H1 (cell line): ENCODE results near the gene HADHB. TPM values are rescaled to one million over a fixed set of nuclear protein-coding genes. Genes with fewer than 3 reads are reported as not detected.

Experiments used
- CTCF ChIA-PET: fragments of 300-600 bp; sonication (Branson Sonifier 250); formaldehyde crosslinking; loops from one replicate; lab custom pipeline; 2021; ENCODE audit not compliant: partially characterized antibody; lab: Charles Lee
- POLR2A ChIA-PET: fragments of 300-600 bp; sonication (Branson Sonifier 250); formaldehyde crosslinking; loops from one replicate; lab custom pipeline; 2021; ENCODE audit warnings: inconsistent platforms; ENCODE audit not compliant: partially characterized antibody; lab: Charles Lee
- DNase-seq, 2 experiments: peaks; one replicate each; pipeline versions ENCODE4 v3.0.0 to v3.0.0-alpha.2; 2010 to 2022; ENCODE audit warnings: low spot score in 2 of 2, low read depth in 1 of 2, mixed read lengths in 1 of 2
- FAIRE-seq: peaks from 2 replicates; lab custom pipeline; 2011; peaks lifted over from hg19 to GRCh38; lab: Jason Lieb, UNC
- H2AFZ ChIP-seq: 2 replicates; pipeline ENCODE4 v1.8.1; 2012; ENCODE audit warnings: low read length, inconsistent platforms
- H2AK5ac ChIP-seq: 2 replicates; pipeline ENCODE4 v1.6.1; 2013; ENCODE audit warnings: low read depth, low read length
- H2BK120ac ChIP-seq: replicated peaks from 2 replicates; pipeline ENCODE3; 2013; ENCODE audit warnings: low read depth, low read length, inconsistent platforms
- H2BK12ac ChIP-seq: 2 replicates; pipeline ENCODE4 v1.6.1; 2013; ENCODE audit warnings: low read depth, low read length
- H2BK15ac ChIP-seq: 2 replicates; pipeline ENCODE4 v1.6.1; 2013; ENCODE audit warnings: low read length
- H2BK20ac ChIP-seq: 2 replicates; pipeline ENCODE4 v1.6.1; 2013; ENCODE audit warnings: low read length
- H2BK5ac ChIP-seq: 2 replicates; pipeline ENCODE4 v1.6.1; 2013; ENCODE audit warnings: low read depth, low read length
- H3K14ac ChIP-seq: 2 replicates; pipeline ENCODE4 v1.6.1; 2013; ENCODE audit warnings: inconsistent platforms; ENCODE audit not compliant: insufficient read length
- H3K18ac ChIP-seq: 2 replicates; pipeline ENCODE4 v1.6.1; 2013; ENCODE audit warnings: low read length; ENCODE audit errors: extremely low read depth
- H3K23ac ChIP-seq: 2 replicates; pipeline ENCODE4 v1.6.1; 2013; ENCODE audit warnings: inconsistent platforms; ENCODE audit not compliant: insufficient read length
- H3K23me2 ChIP-seq: 2 replicates; pipeline ENCODE4 v1.6.1; 2013; ENCODE audit warnings: low read depth, low read length
- H3K27ac ChIP-seq: 2 replicates; pipeline ENCODE4 v1.6.1; 2011; ENCODE audit warnings: low read depth, low read length, inconsistent platforms
- H3K27me3 ChIP-seq, 4 experiments: replicated peaks in 1 of 4; 1 replicate in 1 of 4; 2 replicates in 3 of 4; pipeline versions ENCODE4 v1.6.1 to v1.8.1; 2011 to 2013; ENCODE audit warnings: low read length in 3 of 4, mild to moderate bottlenecking in 3 of 4, inconsistent platforms in 2 of 4, mixed read lengths in 2 of 4, moderate library complexity in 1 of 4; ENCODE audit not compliant: control insufficient read depth in 3 of 4, insufficient read depth in 3 of 4; ENCODE audit errors: extremely low read depth in 1 of 4
- H3K36me3 ChIP-seq, 4 experiments: 2 replicates each; pipeline versions ENCODE4 v1.6.1 to v1.8.1; 2011 to 2013; ENCODE audit warnings: mild to moderate bottlenecking in 4 of 4, low read length in 3 of 4, moderate library complexity in 2 of 4, control low read depth in 1 of 4, inconsistent platforms in 1 of 4; ENCODE audit not compliant: insufficient read depth in 4 of 4, control insufficient read depth in 2 of 4
- H3K4ac ChIP-seq: replicated peaks from 2 replicates; pipeline ENCODE3; 2013; ENCODE audit warnings: low read length, low read depth, mixed read lengths, inconsistent platforms; ENCODE audit not compliant: insufficient read length
- H3K4me1 ChIP-seq, 4 experiments: replicated peaks in 1 of 4; 1 replicate in 1 of 4; 2 replicates in 3 of 4; pipeline versions ENCODE4 v1.6.1 to v1.8.1; 2011 to 2013; ENCODE audit warnings: low read length in 3 of 4, inconsistent platforms in 2 of 4, mixed read lengths in 1 of 4; ENCODE audit not compliant: insufficient read depth in 4 of 4, control insufficient read depth in 3 of 4
- H3K4me2 ChIP-seq, 2 experiments: 2 replicates each; pipeline versions ENCODE4 v1.6.1 to v1.8.1; 2011 to 2013; ENCODE audit warnings: low read depth in 2 of 2, low read length in 2 of 2, control low read depth in 1 of 2, inconsistent platforms in 1 of 2, mild to moderate bottlenecking in 1 of 2; ENCODE audit not compliant: insufficient read depth in 1 of 2
- H3K4me3 ChIP-seq, 4 experiments: fragments of 200-600, 300-600 bp in 1 of 4; sonication (generic), shearing (Covaris generic), sonication (Bioruptor Twin) in 1 of 4; 2 replicates each; pipeline versions ENCODE4 v1.5.1 to v1.8.1; 2011 to 2016; ENCODE audit warnings: low read length in 4 of 4, low read depth in 3 of 4, control low read depth in 2 of 4, inconsistent platforms in 2 of 4, mild to moderate bottlenecking in 2 of 4, mixed read lengths in 1 of 4, moderate library complexity in 1 of 4; ENCODE audit not compliant: insufficient read depth in 2 of 4; ENCODE audit errors: extremely low read depth in 1 of 4
- H3K56ac ChIP-seq: replicated peaks from 2 replicates; pipeline ENCODE3; 2013; ENCODE audit warnings: low read depth, mild to moderate bottlenecking, mixed read lengths, low read length, inconsistent platforms; ENCODE audit not compliant: insufficient read length
- H3K79me1 ChIP-seq: 2 replicates; pipeline ENCODE4 v1.6.1; 2013; ENCODE audit warnings: low read depth, low read length, control low read depth
- H3K79me2 ChIP-seq, 2 experiments: 2 replicates each; pipeline versions ENCODE4 v1.6.1 to v1.8.1; 2012 to 2013; ENCODE audit warnings: low read length in 2 of 2, mild to moderate bottlenecking in 2 of 2, inconsistent platforms in 1 of 2; ENCODE audit not compliant: insufficient read depth in 2 of 2, control insufficient read depth in 1 of 2
- H3K9ac ChIP-seq, 4 experiments: replicated peaks in 1 of 4; 1 replicate in 1 of 4; 2 replicates in 3 of 4; pipeline versions ENCODE4 v1.6.1 to v1.8.1; 2011 to 2013; ENCODE audit warnings: low read depth in 3 of 4, low read length in 3 of 4, control low read depth in 2 of 4, mild to moderate bottlenecking in 2 of 4, moderate library complexity in 2 of 4, inconsistent platforms in 1 of 4; ENCODE audit errors: extremely low read depth in 1 of 4
- H3K9me3 ChIP-seq, 2 experiments: 2 replicates each; pipeline versions ENCODE4 v1.6.1 to v1.8.1; 2012 to 2013; ENCODE audit warnings: mild to moderate bottlenecking in 2 of 2, moderate library complexity in 2 of 2, control low read depth in 1 of 2, inconsistent platforms in 1 of 2, low read depth in 1 of 2, low read length in 1 of 2, mixed read lengths in 1 of 2; ENCODE audit not compliant: insufficient read depth in 2 of 2
- H4K20me1 ChIP-seq, 2 experiments: replicated peaks in 1 of 2; 2 replicates each; pipeline versions ENCODE3 to v1.8.1; 2011 to 2013; ENCODE audit warnings: inconsistent platforms in 2 of 2, low read length in 2 of 2, mild to moderate bottlenecking in 1 of 2; ENCODE audit not compliant: insufficient read depth in 2 of 2, control insufficient read depth in 1 of 2
- H4K5ac ChIP-seq: 2 replicates; pipeline ENCODE4 v1.6.1; 2013; ENCODE audit warnings: low read length, low read depth, mixed read lengths, inconsistent platforms; ENCODE audit not compliant: insufficient read length
- H4K8ac ChIP-seq: 2 replicates; pipeline ENCODE4 v1.8.0; 2013; ENCODE audit warnings: mild to moderate bottlenecking, moderate library complexity, low read length, inconsistent platforms; ENCODE audit not compliant: insufficient read depth; ENCODE audit errors: extremely low read depth
- H4K91ac ChIP-seq: replicated peaks from 2 replicates; pipeline ENCODE3; 2013; ENCODE audit warnings: low read length, mixed read lengths, inconsistent platforms; ENCODE audit not compliant: insufficient read length
- CBX5 ChIP-seq: fragments of 300-800, 300-1000 bp; sonication (generic); IDR thresholded peaks from 2 replicates; pipeline ENCODE4 v1.7.1; 2016; ENCODE audit warnings: antibody characterized with exemption, low read length, low read depth
- EGR1 ChIP-seq: IDR thresholded peaks from 2 replicates; pipeline ENCODE4 v1.6.1; 2011; ENCODE audit warnings: low read depth, low read length, borderline replicate concordance
- POLR2AphosphoS5 ChIP-seq: IDR thresholded peaks from 2 replicates; pipeline ENCODE4 v1.6.1; 2011; ENCODE audit warnings: low read depth, low read length
- WGBS, 2 experiments: shearing (Covaris generic) in 1 of 2; methylation state at CpG; one replicate each; pipeline versions ENCODE4 v1.1.6 to v1.1.7; 2013 to 2015; ENCODE audit warnings: low lambda C conversion rate in 2 of 2, mixed read lengths in 2 of 2, inconsistent platforms in 1 of 2, low coverage in 1 of 2, missing lambda C conversion rate in 1 of 2; ENCODE audit not compliant: insufficient replicate concordance in 2 of 2, insufficient coverage in 1 of 2, insufficient read length in 1 of 2; ENCODE audit errors: extremely low coverage in 1 of 2, missing lambda C conversion rate in 1 of 2; 5-methylcytosine and 5-hydroxymethylcytosine counted together
- polyA plus RNA-seq, 7 experiments: library from polyadenylated mRNA; depleted of rRNA in 3 of 7; stranded (reverse) in 5 of 7; unstranded in 2 of 7; fragments of >200 nt in 5 of 7; fragments of 200-250 nt in 2 of 7; gene quantifications; 1 replicate in 5 of 7; 2 replicates in 1 of 7; 4 replicates in 1 of 7; pipeline versions ENCODE4 v1.2.1 to v1.2.3, GENCODE V29; 2011 to 2013; ENCODE audit warnings: missing spikeins in 2 of 7, mixed read lengths in 2 of 7
- total RNA-seq: library from RNA; stranded (reverse); fragmentation: NEBNext Ultra II Directional; extraction: Animal tissue kit (Norgen Biotek cat#: 25700); gene quantifications from 2 replicates; pipeline ENCODE4 v1.2.1, GENCODE V29; 2021

The HADHB gene
- total and polyA plus RNA-seq, 2 of the 8 experiments (the other 6 are each of a cell fraction or from before 2014, with no cell fraction given) = 47.7 to 52.3 TPM

- Histone ChIP-seq H3K9me3 (no peaks in the 10 kb centered on the region), H2BK15ac (no peak overlapping the region), H3K9ac (no peak overlapping the region), H3K79me1 (no peaks in the 10 kb centered on the region), H4K20me1 (peaks cover 2% of the 10 kb centered on the region in 2 experiments), H3K27me3 (no peaks in the 10 kb centered on the region), H3K4ac (no peak overlapping the region), H3K4me3 (no peak overlapping the region), H2AK5ac (no peak overlapping the region), H3K18ac (no peak overlapping the region), H4K8ac (no peak overlapping the region), H3K14ac (no peak overlapping the region), H3K4me2 (no peak overlapping the region), H3K56ac (no peak overlapping the region), H2BK20ac (no peak overlapping the region), H3K27ac (no peak overlapping the region), H2BK120ac (no peak overlapping the region), H2BK5ac (no peak overlapping the region), H3K79me2 (no peaks in the 10 kb centered on the region), H4K91ac (no peak overlapping the region), H4K5ac (no peak overlapping the region), H3K23ac (no peak overlapping the region), H3K23me2 (no peaks in the 10 kb centered on the region), H2AFZ (no peak overlapping the region), H2BK12ac (no peak overlapping the region), H3K4me1 (no peaks in the 10 kb centered on the region), H3K36me3 (peaks cover 9 to 80% (median 51%) of the 10 kb centered on the region in 4 experiments; a peak in 6 of 8 replicates)
- WGBS, 2 experiments = 92% methylated on average over 9 of the region's 9 CpGs; no CpG with 5 or more reads in 1 of the 2 experiments
- no peak for TF ChIP-seq EGR1
- TF ChIP-seq CBX5 = no peak
- TF ChIP-seq POLR2AphosphoS5 = no peak
- POLR2A ChIA-PET = interaction anchor here (1.8 kb wide), 1 partner anchor 33 kb away, joined by 4 read pairs; no protein-coding TSS in a partner anchor
- DNase-seq (no peak), FAIRE-seq (no peak)
- CTCF ChIA-PET = no interaction called here
Measured at GRCh38 chr2:26196683-26197418, 47.9 kb upstream of the HADHB start.
